Thymus (tissue), 2 donors: ENCODE data around the gene HSD11B1L. TPM values are rescaled to one million over a fixed set of nuclear protein-coding genes. Genes with fewer than 3 reads are reported as not detected.

Experiments used
- polyA plus RNA-seq: library from polyadenylated mRNA; stranded (reverse); fragments of 200-250 nt; gene quantifications from one replicate; pipeline ENCODE4 v1.2.3, GENCODE V29; 2013
- total RNA-seq: library from RNA; stranded (reverse); fragments of 120-200 nt; gene quantifications from one replicate; pipeline ENCODE4 v1.2.4, GENCODE V29; 2013
- donor health status: healthy.

Gene HSD11B1L
- total and polyA plus RNA-seq, 2 donors = 4.6 to 6.5 TPM

Other genes with a start within 250 kb of the HSD11B1L start
- gene ZNRF4, start 225.6 kb upstream of the HSD11B1L start, total RNA-seq = not detected
- gene ZNRF4, start 225.6 kb upstream of the HSD11B1L start, polyA plus RNA-seq = not detected
- 0.19 TPM for gene TINCR, start 113.1 kb upstream of the HSD11B1L start, total RNA-seq
- 0.71 TPM for gene TINCR, start 113.1 kb upstream of the HSD11B1L start, polyA plus RNA-seq
- gene SAFB2, start 58.3 kb upstream of the HSD11B1L start, total RNA-seq = 22.2 TPM
- gene SAFB2, start 58.3 kb upstream of the HSD11B1L start, polyA plus RNA-seq = 60.6 TPM
- 32.6 TPM for gene SAFB, start 57.9 kb upstream of the HSD11B1L start, total RNA-seq
- 73.3 TPM for gene SAFB, start 57.9 kb upstream of the HSD11B1L start, polyA plus RNA-seq
- gene MICOS13, start 511 bp upstream of the HSD11B1L start, total RNA-seq = 70.5 TPM
- 67.6 TPM for gene MICOS13, start 511 bp upstream of the HSD11B1L start, polyA plus RNA-seq
- 1,127 TPM for gene RPL36, start 9.3 kb downstream of the HSD11B1L start, total RNA-seq
- 1,924 TPM for gene RPL36, start 9.3 kb downstream of the HSD11B1L start, polyA plus RNA-seq
- gene LONP1, start 39.1 kb downstream of the HSD11B1L start, total RNA-seq = 34.3 TPM
- 37.7 TPM for gene LONP1, start 39.1 kb downstream of the HSD11B1L start, polyA plus RNA-seq
- gene CATSPERD, start 39.6 kb downstream of the HSD11B1L start, total RNA-seq = 0.05 TPM
- gene CATSPERD, start 39.6 kb downstream of the HSD11B1L start, polyA plus RNA-seq = 0.05 TPM
- 1.6 TPM for gene PRR22, start 103.7 kb downstream of the HSD11B1L start, total RNA-seq
- 13.6 TPM for gene PRR22, start 103.7 kb downstream of the HSD11B1L start, polyA plus RNA-seq
- 25.2 TPM for gene DUS3L, start 110.1 kb downstream of the HSD11B1L start, total RNA-seq
- 43.9 TPM for gene DUS3L, start 110.1 kb downstream of the HSD11B1L start, polyA plus RNA-seq
- gene NRTN, start 124.0 kb downstream of the HSD11B1L start, total RNA-seq = 1.7 TPM
- gene NRTN, start 124.0 kb downstream of the HSD11B1L start, polyA plus RNA-seq = 4.0 TPM
- gene FUT6, start 158.7 kb downstream of the HSD11B1L start, total RNA-seq = under 0.01 TPM
- gene FUT6, start 158.7 kb downstream of the HSD11B1L start, polyA plus RNA-seq = 0.43 TPM
- 0.19 TPM for gene FUT3, start 170.4 kb downstream of the HSD11B1L start, total RNA-seq
- gene FUT3, start 170.4 kb downstream of the HSD11B1L start, polyA plus RNA-seq = 2.9 TPM
- gene FUT5, start 189.5 kb downstream of the HSD11B1L start, total RNA-seq = 0.05 TPM
- gene FUT5, start 189.5 kb downstream of the HSD11B1L start, polyA plus RNA-seq = not detected
- 218 TPM for gene NDUFA11, start 222.8 kb downstream of the HSD11B1L start, total RNA-seq
- 292 TPM for gene NDUFA11, start 222.8 kb downstream of the HSD11B1L start, polyA plus RNA-seq
- 5.9 TPM for gene VMAC, start 223.8 kb downstream of the HSD11B1L start, total RNA-seq
- 10.8 TPM for gene VMAC, start 223.8 kb downstream of the HSD11B1L start, polyA plus RNA-seq
- gene CAPS, start 233.2 kb downstream of the HSD11B1L start, total RNA-seq = 6.5 TPM
- 70.4 TPM for gene CAPS, start 233.2 kb downstream of the HSD11B1L start, polyA plus RNA-seq